Hypothalamus (tissue), 51 donors: Measurements from ENCODE around the gene LAMA4.

ENCODE experiments used
- DNase-seq, 51 donors: peaks; one replicate each; lab custom pipeline; 2025; lab: John Stamatoyannopoulos, UW

LAMA4 gene

GRCh38 chr6:112245511-112246203, 8.7 kb downstream of the LAMA4 start:
- no peak for DNase-seq

- DNase-seq, result peak in 12 of 51 donors; percentile 1 to 42 (median 13)
Observed at GRCh38 chr6:112243861-112244827, 10.2 kb downstream of the LAMA4 start.

GRCh38 chr6:112241820-112242429, 12.4 kb downstream of the LAMA4 start:
- DNase-seq, result no peak

GRCh38 chr6:112237595-112237994, 16.8 kb downstream of the LAMA4 start:
- DNase-seq, result peak in 4 of 51 donors; percentile 8 to 32 (median 12)

GRCh38 chr6:112237066-112237465, 17.3 kb downstream of the LAMA4 start:
- no peak for DNase-seq

- no peak for DNase-seq
Observed at GRCh38 chr6:112235956-112236355, 18.4 kb downstream of the LAMA4 start.

- no peak for DNase-seq
Observed at GRCh38 chr6:112234601-112235000, 19.8 kb downstream of the LAMA4 start.

- no peak for DNase-seq
Observed at GRCh38 chr6:112233847-112234246, 20.5 kb downstream of the LAMA4 start.

GRCh38 chr6:112232845-112233256, 21.5 kb downstream of the LAMA4 start:
- DNase-seq, result no peak

- no peak for DNase-seq
Observed at GRCh38 chr6:112231594-112232060, 22.7 kb downstream of the LAMA4 start.

GRCh38 chr6:112231164-112231563, 23.2 kb downstream of the LAMA4 start:
- DNase-seq, result no peak

GRCh38 chr6:112228480-112229332, 25.7 kb downstream of the LAMA4 start:
- no peak for DNase-seq

- no peak for DNase-seq
Observed at GRCh38 chr6:112227992-112228391, 26.4 kb downstream of the LAMA4 start.

- DNase-seq, result no peak
Observed at GRCh38 chr6:112227411-112227810, 27.0 kb downstream of the LAMA4 start.

GRCh38 chr6:112225691-112226090, 28.7 kb downstream of the LAMA4 start:
- DNase-seq, result no peak

GRCh38 chr6:112224088-112224487, 30.3 kb downstream of the LAMA4 start:
- no peak for DNase-seq

- no peak for DNase-seq
Observed at GRCh38 chr6:112223070-112223861, 31.1 kb downstream of the LAMA4 start.

GRCh38 chr6:112221981-112222852, 32.1 kb downstream of the LAMA4 start:
- DNase-seq, result no peak
